Stimulated activated CD8-positive, alpha-beta memory T cell treated with anti-CD3 and anti-CD28 coated beads, Interleukin-15, amount 100 ng/mL, for 4 hours (primary cell): ENCODE measurements around the gene GLDC.

Experiments
- DNase-seq, 2 donors: peaks; one replicate each; pipeline ENCODE4 v3.0.0-alpha.2; 2020; ENCODE audit warnings: low read depth in 2 of 2

The GLDC gene

DNA sequence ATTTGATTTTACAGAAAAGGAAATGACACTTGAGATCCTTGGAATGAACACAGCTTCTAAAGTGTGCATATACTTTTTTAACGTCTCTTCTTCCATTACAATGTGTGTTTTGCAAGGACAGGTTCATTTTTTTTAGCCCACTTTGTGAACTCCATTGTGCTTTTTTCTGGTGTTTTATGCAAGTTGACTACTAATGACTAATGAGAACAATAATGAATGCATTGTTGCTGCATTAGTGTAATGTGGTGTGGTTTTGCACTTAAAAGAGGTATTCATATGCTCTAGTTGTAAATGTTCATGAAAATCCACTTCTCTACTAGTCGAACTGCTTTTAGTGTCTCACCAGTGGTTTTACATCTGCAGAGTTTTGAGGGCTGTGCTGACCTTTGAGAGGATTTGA lies 139.0 kb downstream of the GLDC start:
- DNase-seq: no peak

DNA sequence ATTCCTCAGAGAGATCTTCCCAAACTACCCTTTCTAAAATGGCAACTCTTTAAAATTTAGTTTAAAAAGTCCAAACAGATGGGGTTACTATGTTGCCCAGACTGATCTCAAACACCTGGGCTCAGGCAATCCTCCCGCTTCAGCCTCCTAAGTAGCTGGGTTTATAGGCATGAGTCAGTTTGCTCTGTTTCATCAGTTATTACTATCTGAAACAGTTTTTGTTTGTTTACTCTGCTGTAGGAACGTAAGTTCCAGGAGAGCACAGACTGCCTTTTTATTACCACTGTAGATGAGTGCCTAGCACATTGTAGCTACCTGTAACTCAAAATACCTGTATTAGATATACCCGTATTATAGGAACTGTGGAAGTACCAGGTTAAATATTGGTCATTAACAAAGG lies 143.1 kb downstream of the GLDC start:
- DNase-seq: no peak

DNA sequence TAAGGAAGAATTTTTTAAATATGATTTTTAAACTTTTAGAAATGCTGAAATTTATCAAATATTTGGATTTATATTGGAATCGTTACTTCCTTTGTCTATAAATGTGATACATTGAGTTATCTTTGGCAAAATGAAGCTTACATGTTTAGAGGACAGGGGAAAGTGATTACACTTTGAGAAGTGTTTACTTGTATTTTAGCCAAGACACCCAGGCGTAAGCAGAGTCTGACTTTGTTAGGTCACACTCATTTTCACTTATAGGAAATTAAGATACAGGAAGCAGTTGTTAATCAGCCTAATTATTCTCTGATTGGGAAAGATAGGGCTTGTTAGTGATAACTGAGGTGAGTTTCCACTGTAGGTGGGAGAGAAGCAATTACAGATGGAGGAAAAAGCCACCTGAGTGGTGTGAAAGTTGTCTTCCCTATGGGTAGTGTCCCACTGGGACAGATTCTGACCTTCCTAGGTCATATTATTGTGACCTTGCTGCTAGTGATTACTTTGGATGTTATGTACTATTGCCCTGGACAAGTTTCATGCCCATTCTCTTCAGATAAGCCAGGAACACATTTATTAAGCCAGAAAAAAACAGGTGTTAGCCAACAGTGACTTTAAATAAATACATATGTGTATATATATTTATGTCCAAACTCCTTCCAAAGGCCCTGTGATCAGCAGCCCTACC lies 143.9 kb downstream of the GLDC start:
- DNase-seq: no peak

DNA sequence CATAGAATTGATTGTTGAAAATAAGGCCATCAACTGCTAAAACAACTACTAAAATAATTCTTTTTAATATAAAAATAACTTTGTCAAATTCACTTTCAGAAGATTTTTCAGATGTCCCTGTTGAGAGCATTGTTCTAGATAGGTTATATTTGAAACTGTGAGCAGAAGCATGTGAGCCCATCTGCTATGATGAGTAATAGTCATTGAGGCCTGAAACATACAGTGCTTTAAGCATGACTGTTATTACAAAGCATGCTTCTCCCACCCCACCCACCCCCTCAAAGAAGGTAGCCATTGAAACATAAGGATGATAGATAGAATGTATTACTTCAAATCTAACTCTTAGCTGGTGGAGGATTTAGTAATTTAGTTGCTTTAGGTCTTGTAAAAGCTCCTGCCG lies 146.5 kb downstream of the GLDC start:
- no peak for DNase-seq

DNA sequence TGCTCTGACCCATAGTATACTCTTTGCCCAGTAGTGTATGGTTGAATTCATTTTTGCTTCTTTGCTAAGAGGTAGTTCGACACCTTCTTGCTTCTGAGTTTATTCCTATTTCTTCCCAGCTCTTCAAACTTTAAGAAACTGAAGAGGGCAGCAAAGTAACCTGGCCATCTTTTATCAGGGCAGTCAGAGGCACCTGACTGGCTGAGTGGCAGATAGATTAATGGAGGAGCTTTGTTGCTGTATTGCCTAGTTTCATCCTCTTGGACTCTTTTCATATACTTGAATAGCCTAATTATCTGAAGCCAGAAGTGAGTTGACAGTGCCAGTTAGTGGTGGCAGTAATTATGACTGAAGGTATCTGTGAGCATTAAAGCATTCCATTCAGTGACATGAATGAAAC lies 150.1 kb downstream of the GLDC start:
- no peak for DNase-seq

DNA sequence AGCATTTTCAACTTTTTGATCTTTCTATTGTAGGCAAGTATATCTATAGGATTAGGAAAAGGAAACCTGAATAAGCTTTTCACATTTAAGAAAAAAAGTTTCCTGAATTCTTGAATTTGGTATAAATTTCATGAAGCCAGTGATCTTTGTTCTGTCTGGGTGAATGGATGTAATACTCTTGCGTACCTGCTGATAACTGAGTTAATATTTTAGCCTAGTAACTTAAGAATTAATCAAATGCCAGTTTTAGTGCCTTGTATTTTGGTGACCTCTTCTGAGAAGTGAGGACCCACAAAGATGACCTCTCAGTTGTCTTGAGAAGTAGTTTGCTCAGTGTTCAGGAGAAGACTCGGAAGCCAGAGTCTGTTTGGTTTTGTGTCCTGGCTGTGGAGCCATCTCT lies 154.7 kb downstream of the GLDC start:
- DNase-seq: no peak

DNA sequence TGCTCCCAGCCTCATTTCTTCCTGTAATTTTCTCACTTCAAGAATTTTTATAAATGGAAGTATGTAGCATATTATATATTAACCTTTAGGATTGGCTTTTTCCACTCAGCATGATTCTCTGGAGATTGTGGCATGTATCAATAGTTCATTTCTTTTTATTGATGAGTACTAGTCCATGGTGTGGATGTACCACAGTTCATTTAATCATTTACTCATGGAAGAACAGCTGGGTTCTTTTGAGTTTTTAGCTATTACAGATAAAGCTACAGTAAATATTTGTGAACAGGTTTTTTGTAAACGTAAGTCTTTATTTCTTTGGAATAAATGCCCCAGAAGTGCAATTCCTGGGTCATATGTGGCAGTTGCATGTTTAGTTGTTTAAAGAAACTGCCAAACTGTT lies 156.4 kb downstream of the GLDC start:
- DNase-seq: no peak

DNA sequence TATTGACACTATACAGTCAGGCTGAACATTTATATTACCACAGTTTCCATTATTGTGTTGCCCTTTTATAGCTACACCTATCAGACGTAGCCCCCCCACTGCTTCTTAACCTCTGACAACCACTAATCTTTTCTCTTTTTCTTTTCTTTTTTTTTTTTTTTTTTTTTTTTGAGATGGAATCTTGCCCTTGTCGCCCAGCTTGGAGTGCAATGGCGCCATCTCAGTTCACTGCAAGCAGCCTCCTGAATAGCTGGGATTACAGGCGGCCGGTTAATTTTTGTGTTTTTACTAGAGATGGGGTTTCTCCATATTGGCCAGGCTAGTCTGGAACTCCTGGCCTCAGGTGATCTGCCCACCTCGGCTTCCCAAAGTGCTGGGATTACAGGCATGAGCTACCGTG lies 157.1 kb downstream of the GLDC start:
- no peak for DNase-seq

DNA sequence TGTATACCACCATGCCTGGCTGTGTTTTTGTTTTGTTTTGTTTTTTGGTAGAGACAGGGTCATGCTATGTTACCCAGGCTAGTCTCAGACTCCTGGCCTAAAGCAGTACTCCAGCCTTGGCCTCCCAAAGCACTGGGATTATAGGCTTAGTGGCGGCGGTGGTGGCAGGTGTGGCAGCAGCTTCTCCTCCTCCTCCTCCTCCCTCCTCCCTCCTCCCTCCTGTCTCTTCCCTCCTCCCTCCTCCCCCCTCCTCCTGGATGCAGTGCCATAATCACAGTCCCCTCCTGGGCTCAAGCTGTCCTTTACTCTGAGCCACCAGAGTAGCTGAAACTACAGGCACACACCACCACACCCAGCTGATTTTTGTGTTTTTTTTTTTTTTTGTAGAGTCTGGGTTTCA lies 161.3 kb downstream of the GLDC start:
- no peak for DNase-seq
